GM23338 (cell line): ENCODE results near the gene TTC33. TPM values are rescaled to one million over a fixed set of nuclear protein-coding genes. Genes with fewer than 3 reads are reported as not detected.

Source experiments
- ATAC-seq: fragments of 200-7000 bp; cut with Tn5 transposase; 3 replicates; pipeline ENCODE4 v1.9.1; 2020
- DNase-seq: peaks from one replicate; pipeline ENCODE4 v3.0.0-alpha.2; 2015; ENCODE audit warnings: low spot score
- H2AFZ ChIP-seq: fragments of 200-600 bp; sonication (generic); 2 replicates; pipeline ENCODE4 v1.8.0; 2016; ENCODE audit warnings: antibody characterized with exemption, mild to moderate bottlenecking, moderate library complexity
- H3F3A ChIP-seq: fragments of 200-600 bp; sonication (generic); replicated peaks from 2 replicates; pipeline ENCODE4 v1.8.0; 2017; ENCODE audit warnings: antibody characterized with exemption, mixed run types, low read depth
- H3K27ac ChIP-seq: fragments of 200-600 bp; sonication (generic); 2 replicates; pipeline ENCODE4 v1.6.1; 2016; ENCODE audit warnings: low read depth
- H3K27me3 ChIP-seq: fragments of 200-600 bp; sonication (generic); 2 replicates; pipeline ENCODE4 v1.8.0; 2016; ENCODE audit warnings: mild to moderate bottlenecking, mixed run types, moderate library complexity; ENCODE audit not compliant: insufficient read depth
- H3K36me3 ChIP-seq: fragments of 200-600 bp; sonication (generic); 2 replicates; pipeline ENCODE4 v1.8.0; 2016; ENCODE audit warnings: mild to moderate bottlenecking; ENCODE audit not compliant: insufficient read depth
- H3K4me1 ChIP-seq: fragments of 200-600 bp; sonication (generic); 2 replicates; pipeline ENCODE4 v1.8.0; 2016; ENCODE audit warnings: mild to moderate bottlenecking, moderate library complexity; ENCODE audit not compliant: insufficient read depth
- H3K4me2 ChIP-seq: fragments of 200-600 bp; sonication (generic); 2 replicates; pipeline ENCODE4 v1.7.1; 2017; ENCODE audit warnings: mixed run types
- H3K4me3 ChIP-seq: fragments of 200-600 bp; sonication (generic); 2 replicates; pipeline ENCODE4 v1.6.1; 2016; ENCODE audit warnings: mixed run types
- H3K79me2 ChIP-seq: fragments of 200-600 bp; sonication (generic); replicated peaks from 2 replicates; pipeline ENCODE4 v1.8.0; 2017; ENCODE audit warnings: mild to moderate bottlenecking; ENCODE audit not compliant: insufficient read depth
- H3K9me2 ChIP-seq: fragments of 200-600 bp; sonication (generic); 2 replicates; pipeline ENCODE4 v1.8.0; 2017; ENCODE audit not compliant: insufficient read depth
- H4K20me1 ChIP-seq: fragments of 200-600 bp; sonication (generic); replicated peaks from 2 replicates; pipeline ENCODE4 v1.8.0; 2017; ENCODE audit warnings: mild to moderate bottlenecking; ENCODE audit not compliant: insufficient read depth
- H3K27ac Mint-ChIP-seq: 2 replicates; pipeline ENCODE4 v1.8.0; 2020; ENCODE audit warnings: inconsistent platforms, mild to moderate bottlenecking, moderate library complexity, mixed read lengths
- H3K27me3 Mint-ChIP-seq: 3 replicates; pipeline ENCODE4 v1.8.0; 2022; ENCODE audit warnings: low read depth, mild to moderate bottlenecking, moderate library complexity, mixed read lengths, inconsistent platforms; ENCODE audit not compliant: insufficient read depth, poor library complexity
- H3K36me3 Mint-ChIP-seq: 3 replicates; pipeline ENCODE4 v1.8.0; 2021; ENCODE audit warnings: low read depth, mild to moderate bottlenecking, inconsistent platforms, moderate library complexity, mixed read lengths
- H3K4me1 Mint-ChIP-seq: 3 replicates; pipeline ENCODE4 v1.8.0; 2020; ENCODE audit warnings: mild to moderate bottlenecking, inconsistent platforms, mixed read lengths
- H3K4me3 Mint-ChIP-seq: 3 replicates; pipeline ENCODE4 v1.8.0; 2021; ENCODE audit warnings: moderate library complexity, mild to moderate bottlenecking, inconsistent platforms, mixed read lengths
- H3K9me3 Mint-ChIP-seq: 3 replicates; pipeline ENCODE4 v1.8.0; 2020; ENCODE audit warnings: moderate library complexity, mild to moderate bottlenecking, inconsistent platforms, mixed read lengths
- CREB1 ChIP-seq: fragments of 250-450 bp; sonication (Bioruptor Pico); IDR thresholded peaks from 2 replicates; pipeline ENCODE4 v1.5.0; 2020; ENCODE audit warnings: low read depth, mild to moderate bottlenecking, moderate library complexity
- CTCF ChIP-seq, 2 experiments: fragments of 200-600 bp in 1 of 2; sonication (generic) in 1 of 2; conservative IDR thresholded peaks; 2 replicates each; pipeline versions ENCODE4 v1.5.1 to v1.6.1; 2016 to 2017; ENCODE audit warnings: antibody characterized with exemption in 2 of 2, low read depth in 2 of 2, mild to moderate bottlenecking in 2 of 2, moderate library complexity in 1 of 2
- NANOG ChIP-seq: IDR thresholded peaks from 2 replicates; pipeline ENCODE4 v1.6.1; 2016; ENCODE audit warnings: antibody characterized with exemption, borderline replicate concordance
- ZNF114 ChIP-seq: fragments of 250-450 bp; sonication (Bioruptor Pico); IDR thresholded peaks from 2 replicates; pipeline ENCODE4 v1.5.0; 2020; ENCODE audit warnings: mild to moderate bottlenecking, moderate library complexity
- ZNF331 ChIP-seq: fragments of 250-450 bp; sonication (Bioruptor Pico); IDR thresholded peaks from 2 replicates; pipeline ENCODE4 v1.5.0; 2020; ENCODE audit warnings: low read depth, mild to moderate bottlenecking, moderate library complexity
- polyA plus RNA-seq: library from polyadenylated mRNA; unstranded; fragments of >200 nt; fragmentation: Nextera tagmentation; extraction: Ambion mirVana; gene quantifications from 2 replicates; pipeline ENCODE4 v1.2.1, GENCODE V29; 2016
- total RNA-seq: library from RNA; depleted of rRNA; stranded (reverse); fragments of >200 nt; shearing (Covaris generic); gene quantifications from 2 replicates; pipeline ENCODE4 v1.2.3, GENCODE V29; 2014
- TF ChIP-seq, protein P1 (sequence below): IDR thresholded peaks from one replicate; pipeline ENCODE4 v1.6.1; 2018; ENCODE audit warnings: antibody characterized with exemption; ENCODE audit not compliant: unreplicated experiment

Gene TTC33
- total and polyA plus RNA-seq, 2 experiments from 2014 or later = 4.1 to 11.5 TPM

GRCh38 chr5:40485021-40485998 is 270.5 kb downstream of the TTC33 start:
- no peaks in the 10 kb centered on the region for H3K4me1 Mint-ChIP-seq
- peaks cover 2% of the 10 kb centered on the region; the same call in 1 of the 2 replicates for H3K9me2 ChIP-seq
- H3K27me3 ChIP-seq = no peaks in the 10 kb centered on the region
- no peaks in the 10 kb centered on the region for H3F3A ChIP-seq
- TF ChIP-seq CTCF (conservative IDR thresholded peaks at IDR 0.05; ENCODE audit: low read depth in 2 of 2) = no peak
- TF ChIP-seq ZNF114 (CRISPR knock-in tag) = no peak
- TF ChIP-seq NANOG = no peak
- TF ChIP-seq CREB1 (CRISPR knock-in tag) = no peak
- TF ChIP-seq, protein P1, sequence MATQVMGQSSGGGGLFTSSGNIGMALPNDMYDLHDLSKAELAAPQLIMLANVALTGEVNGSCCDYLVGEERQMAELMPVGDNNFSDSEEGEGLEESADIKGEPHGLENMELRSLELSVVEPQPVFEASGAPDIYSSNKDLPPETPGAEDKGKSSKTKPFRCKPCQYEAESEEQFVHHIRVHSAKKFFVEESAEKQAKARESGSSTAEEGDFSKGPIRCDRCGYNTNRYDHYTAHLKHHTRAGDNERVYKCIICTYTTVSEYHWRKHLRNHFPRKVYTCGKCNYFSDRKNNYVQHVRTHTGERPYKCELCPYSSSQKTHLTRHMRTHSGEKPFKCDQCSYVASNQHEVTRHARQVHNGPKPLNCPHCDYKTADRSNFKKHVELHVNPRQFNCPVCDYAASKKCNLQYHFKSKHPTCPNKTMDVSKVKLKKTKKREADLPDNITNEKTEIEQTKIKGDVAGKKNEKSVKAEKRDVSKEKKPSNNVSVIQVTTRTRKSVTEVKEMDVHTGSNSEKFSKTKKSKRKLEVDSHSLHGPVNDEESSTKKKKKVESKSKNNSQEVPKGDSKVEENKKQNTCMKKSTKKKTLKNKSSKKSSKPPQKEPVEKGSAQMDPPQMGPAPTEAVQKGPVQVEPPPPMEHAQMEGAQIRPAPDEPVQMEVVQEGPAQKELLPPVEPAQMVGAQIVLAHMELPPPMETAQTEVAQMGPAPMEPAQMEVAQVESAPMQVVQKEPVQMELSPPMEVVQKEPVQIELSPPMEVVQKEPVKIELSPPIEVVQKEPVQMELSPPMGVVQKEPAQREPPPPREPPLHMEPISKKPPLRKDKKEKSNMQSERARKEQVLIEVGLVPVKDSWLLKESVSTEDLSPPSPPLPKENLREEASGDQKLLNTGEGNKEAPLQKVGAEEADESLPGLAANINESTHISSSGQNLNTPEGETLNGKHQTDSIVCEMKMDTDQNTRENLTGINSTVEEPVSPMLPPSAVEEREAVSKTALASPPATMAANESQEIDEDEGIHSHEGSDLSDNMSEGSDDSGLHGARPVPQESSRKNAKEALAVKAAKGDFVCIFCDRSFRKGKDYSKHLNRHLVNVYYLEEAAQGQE = no peak
- no peak for TF ChIP-seq ZNF331 (CRISPR knock-in tag)
- H3K4me3 Mint-ChIP-seq = no peak overlapping the region
- H3K27me3 Mint-ChIP-seq = no peaks in the 10 kb centered on the region
- H3K4me1 ChIP-seq = no peaks in the 10 kb centered on the region
- H2AFZ ChIP-seq = no peak overlapping the region
- H3K4me2 ChIP-seq = no peak overlapping the region
- ATAC-seq = no peak
- no peaks in the 10 kb centered on the region for H3K79me2 ChIP-seq
- DNase-seq = no peak
- H3K36me3 ChIP-seq = no peaks in the 10 kb centered on the region
- no peak overlapping the region for H3K27ac Mint-ChIP-seq
- no peak overlapping the region for H3K4me3 ChIP-seq
- H3K36me3 Mint-ChIP-seq = no peaks in the 10 kb centered on the region
- H3K27ac ChIP-seq = no peak overlapping the region
- no peaks in the 10 kb centered on the region for H4K20me1 ChIP-seq
- no peaks in the 10 kb centered on the region; the same call in 2 of the 3 replicates for H3K9me3 Mint-ChIP-seq

DNA sequence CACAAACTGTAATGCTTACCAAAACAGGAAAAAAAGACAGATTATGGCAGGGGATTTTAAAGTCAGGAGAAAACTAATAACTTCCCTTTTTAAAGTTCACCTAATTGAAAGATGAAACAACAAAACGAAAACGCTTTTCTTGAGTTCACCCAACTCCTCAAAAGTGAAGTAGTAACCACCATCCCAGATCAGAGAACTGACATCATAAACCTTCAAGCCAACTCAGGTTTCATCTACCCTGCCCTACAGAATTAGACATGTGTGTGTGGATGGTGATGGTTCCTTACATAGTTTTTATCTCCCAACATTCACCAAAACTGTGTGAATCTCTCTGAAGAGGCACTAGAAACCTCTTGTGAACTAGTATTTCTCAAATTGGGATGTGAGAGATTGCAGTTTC is 271.3 kb downstream of the TTC33 start:
- no peak for ATAC-seq
- H3K36me3 ChIP-seq = no peaks in the 10 kb centered on the region
- TF ChIP-seq, protein P1 = no peak
- no peak for TF ChIP-seq CTCF (conservative IDR thresholded peaks at IDR 0.05; ENCODE audit: low read depth in 2 of 2)

More for the DNA sequence above, 271.3 kb downstream of the TTC33 start:
- Histone ChIP-seq H3K4me1 (no peaks in the 10 kb centered on the region), H3K27ac (no peak overlapping the region), H2AFZ (no peak overlapping the region), H4K20me1 (no peaks in the 10 kb centered on the region), H3K79me2 (no peaks in the 10 kb centered on the region), H3K27me3 (no peaks in the 10 kb centered on the region), H3K9me2 (peaks cover 2% of the 10 kb centered on the region; the same call in 1 of the 2 replicates), H3F3A (no peaks in the 10 kb centered on the region), H3K4me3 (no peak overlapping the region), H3K4me2 (no peak overlapping the region)
- Mint-ChIP-seq H3K36me3 (no peaks in the 10 kb centered on the region), H3K27me3 (no peaks in the 10 kb centered on the region), H3K9me3 (no peaks in the 10 kb centered on the region; the same call in 2 of the 3 replicates), H3K27ac (no peak overlapping the region), H3K4me3 (no peak overlapping the region), H3K4me1 (no peaks in the 10 kb centered on the region)
- no peak for DNase-seq
